IMR-90 (cell line): ENCODE results near the gene PLA2G3.

Experiments
- CHD1 ChIP-seq: IDR thresholded peaks from 2 replicates; pipeline ENCODE4 v1.6.1; 2012; ENCODE audit warnings: low read depth, low read length, improper control_type of control experiment
- MAZ ChIP-seq: IDR thresholded peaks from 2 replicates; pipeline ENCODE4 v1.6.1; 2012; ENCODE audit warnings: low read depth, mild to moderate bottlenecking, low read length, improper control_type of control experiment, moderate library complexity, borderline replicate concordance
- MXI1 ChIP-seq: IDR thresholded peaks from 2 replicates; pipeline ENCODE4 v1.6.1; 2012; ENCODE audit warnings: low read depth, mild to moderate bottlenecking, low read length, moderate library complexity, borderline replicate concordance
- POLR2A ChIP-seq: IDR thresholded peaks from 2 replicates; pipeline ENCODE4 v1.6.1; 2012; ENCODE audit warnings: mild to moderate bottlenecking, low read depth, low read length
- RAD21 ChIP-seq: IDR thresholded peaks from 2 replicates; pipeline ENCODE4 v1.6.1; 2012; ENCODE audit warnings: low read length, improper control_type of control experiment
- RCOR1 ChIP-seq: IDR thresholded peaks from 2 replicates; pipeline ENCODE4 v1.6.1; 2012; ENCODE audit warnings: mild to moderate bottlenecking, low read length, improper control_type of control experiment; ENCODE audit not compliant: insufficient replicate concordance
- RFX5 ChIP-seq: IDR thresholded peaks from 2 replicates; pipeline ENCODE4 v1.8.0; 2012; ENCODE audit warnings: low read depth, mild to moderate bottlenecking, low read length, moderate library complexity
- TF ChIP-seq, protein P1 (sequence below): conservative IDR thresholded peaks from 2 replicates; pipeline ENCODE4 v1.5.1; 2012; ENCODE audit warnings: mild to moderate bottlenecking, low read depth, low read length, improper control_type of control experiment
- TF ChIP-seq, protein P2 (sequence below): fragments of 150-350 bp; IDR thresholded peaks from 2 replicates; pipeline ENCODE4 v1.6.1; 2017; ENCODE audit warnings: mild to moderate bottlenecking, antibody characterized with exemption, low read length, low read depth

DNA sequence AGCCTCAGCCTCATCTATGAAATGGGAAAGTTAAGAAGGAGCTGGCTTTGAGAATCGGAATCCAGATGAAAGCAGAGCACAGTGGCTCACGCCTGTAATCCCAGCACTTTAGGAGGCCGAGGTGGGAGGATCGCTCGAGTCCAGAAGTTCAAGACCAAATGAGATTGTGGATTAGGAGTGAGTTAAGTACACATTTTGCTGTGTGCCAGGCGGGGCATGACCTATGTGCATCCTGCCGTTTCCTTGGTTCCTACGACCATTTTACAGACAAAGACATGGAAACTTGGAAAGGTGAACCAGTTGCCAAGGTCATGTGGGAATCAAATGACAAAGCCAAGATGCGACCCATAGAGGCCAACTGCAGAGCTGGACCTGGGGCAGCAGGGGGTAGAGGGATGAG, 4.2 kb downstream of the PLA2G3 start:
- TF ChIP-seq, protein P1, sequence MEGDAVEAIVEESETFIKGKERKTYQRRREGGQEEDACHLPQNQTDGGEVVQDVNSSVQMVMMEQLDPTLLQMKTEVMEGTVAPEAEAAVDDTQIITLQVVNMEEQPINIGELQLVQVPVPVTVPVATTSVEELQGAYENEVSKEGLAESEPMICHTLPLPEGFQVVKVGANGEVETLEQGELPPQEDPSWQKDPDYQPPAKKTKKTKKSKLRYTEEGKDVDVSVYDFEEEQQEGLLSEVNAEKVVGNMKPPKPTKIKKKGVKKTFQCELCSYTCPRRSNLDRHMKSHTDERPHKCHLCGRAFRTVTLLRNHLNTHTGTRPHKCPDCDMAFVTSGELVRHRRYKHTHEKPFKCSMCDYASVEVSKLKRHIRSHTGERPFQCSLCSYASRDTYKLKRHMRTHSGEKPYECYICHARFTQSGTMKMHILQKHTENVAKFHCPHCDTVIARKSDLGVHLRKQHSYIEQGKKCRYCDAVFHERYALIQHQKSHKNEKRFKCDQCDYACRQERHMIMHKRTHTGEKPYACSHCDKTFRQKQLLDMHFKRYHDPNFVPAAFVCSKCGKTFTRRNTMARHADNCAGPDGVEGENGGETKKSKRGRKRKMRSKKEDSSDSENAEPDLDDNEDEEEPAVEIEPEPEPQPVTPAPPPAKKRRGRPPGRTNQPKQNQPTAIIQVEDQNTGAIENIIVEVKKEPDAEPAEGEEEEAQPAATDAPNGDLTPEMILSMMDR: no peak
- TF ChIP-seq POLR2A (no peak), RAD21 (no peak), MXI1 (no peak), RFX5 (no peak), MAZ (no peak), CHD1 (no peak), RCOR1 (no peak)
- TF ChIP-seq, protein P2, sequence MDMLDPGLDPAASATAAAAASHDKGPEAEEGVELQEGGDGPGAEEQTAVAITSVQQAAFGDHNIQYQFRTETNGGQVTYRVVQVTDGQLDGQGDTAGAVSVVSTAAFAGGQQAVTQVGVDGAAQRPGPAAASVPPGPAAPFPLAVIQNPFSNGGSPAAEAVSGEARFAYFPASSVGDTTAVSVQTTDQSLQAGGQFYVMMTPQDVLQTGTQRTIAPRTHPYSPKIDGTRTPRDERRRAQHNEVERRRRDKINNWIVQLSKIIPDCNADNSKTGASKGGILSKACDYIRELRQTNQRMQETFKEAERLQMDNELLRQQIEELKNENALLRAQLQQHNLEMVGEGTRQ: no peak
